NK-92 (cell line): Measurements from ENCODE around the gene PHACTR3.

Source experiments
- DNase-seq: peaks from one replicate; lab custom pipeline; 2025; ENCODE audit not compliant: unreplicated experiment; lab: John Stamatoyannopoulos, UW

The PHACTR3 gene

GRCh38 chr20:59747671-59748515 is 143.6 kb downstream of the PHACTR3 start:
- DNase-seq, result no peak

- DNase-seq, result no peak
These were observed 144.4 kb downstream of the PHACTR3 start for GRCh38 chr20:59748619-59749191.

- DNase-seq, result no peak
These were observed 145.0 kb downstream of the PHACTR3 start for GRCh38 chr20:59749301-59749700.

GRCh38 chr20:59750209-59750840 is 146.0 kb downstream of the PHACTR3 start:
- no peak for DNase-seq

GRCh38 chr20:59751075-59751711 is 146.9 kb downstream of the PHACTR3 start:
- no peak for DNase-seq

- no peak for DNase-seq
These were observed 147.8 kb downstream of the PHACTR3 start for GRCh38 chr20:59752101-59752586.

- DNase-seq, result no peak
These were observed 148.5 kb downstream of the PHACTR3 start for GRCh38 chr20:59752704-59753460.

- no peak for DNase-seq
These were observed 149.5 kb downstream of the PHACTR3 start for GRCh38 chr20:59753836-59754235.

GRCh38 chr20:59754551-59754950 is 150.2 kb downstream of the PHACTR3 start:
- no peak for DNase-seq

- DNase-seq, result no peak
These were observed 151.9 kb downstream of the PHACTR3 start for GRCh38 chr20:59756241-59756640.

- DNase-seq, result no peak
These were observed 159.7 kb downstream of the PHACTR3 start for GRCh38 chr20:59764037-59764436.

- DNase-seq, result no peak
These were observed 161.3 kb downstream of the PHACTR3 start for GRCh38 chr20:59765599-59766177.

- no peak for DNase-seq
These were observed 163.3 kb downstream of the PHACTR3 start for GRCh38 chr20:59767656-59768055.

- no peak for DNase-seq
These were observed 165.9 kb downstream of the PHACTR3 start for GRCh38 chr20:59770270-59770669.

GRCh38 chr20:59770851-59771250 is 166.5 kb downstream of the PHACTR3 start:
- DNase-seq, result no peak

GRCh38 chr20:59771506-59772372 is 167.4 kb downstream of the PHACTR3 start:
- DNase-seq, result no peak

- no peak for DNase-seq
These were observed 168.0 kb downstream of the PHACTR3 start for GRCh38 chr20:59772373-59772705.

- DNase-seq, result no peak
These were observed 168.9 kb downstream of the PHACTR3 start for GRCh38 chr20:59772931-59773913.
